Pons (tissue), 1 donor: ENCODE measurements around the gene CDC5L.
"Not testable (repeated sequence)": the region's sequence is repeated elsewhere in the genome, so short reads cannot be mapped to it uniquely, and the experiment has no call there.

ENCODE experiments used
- DNase-seq: peaks from one replicate; pipeline ENCODE4 v3.0.0-alpha.2; 2016; ENCODE audit warnings: low spot score

CDC5L gene

DNA sequence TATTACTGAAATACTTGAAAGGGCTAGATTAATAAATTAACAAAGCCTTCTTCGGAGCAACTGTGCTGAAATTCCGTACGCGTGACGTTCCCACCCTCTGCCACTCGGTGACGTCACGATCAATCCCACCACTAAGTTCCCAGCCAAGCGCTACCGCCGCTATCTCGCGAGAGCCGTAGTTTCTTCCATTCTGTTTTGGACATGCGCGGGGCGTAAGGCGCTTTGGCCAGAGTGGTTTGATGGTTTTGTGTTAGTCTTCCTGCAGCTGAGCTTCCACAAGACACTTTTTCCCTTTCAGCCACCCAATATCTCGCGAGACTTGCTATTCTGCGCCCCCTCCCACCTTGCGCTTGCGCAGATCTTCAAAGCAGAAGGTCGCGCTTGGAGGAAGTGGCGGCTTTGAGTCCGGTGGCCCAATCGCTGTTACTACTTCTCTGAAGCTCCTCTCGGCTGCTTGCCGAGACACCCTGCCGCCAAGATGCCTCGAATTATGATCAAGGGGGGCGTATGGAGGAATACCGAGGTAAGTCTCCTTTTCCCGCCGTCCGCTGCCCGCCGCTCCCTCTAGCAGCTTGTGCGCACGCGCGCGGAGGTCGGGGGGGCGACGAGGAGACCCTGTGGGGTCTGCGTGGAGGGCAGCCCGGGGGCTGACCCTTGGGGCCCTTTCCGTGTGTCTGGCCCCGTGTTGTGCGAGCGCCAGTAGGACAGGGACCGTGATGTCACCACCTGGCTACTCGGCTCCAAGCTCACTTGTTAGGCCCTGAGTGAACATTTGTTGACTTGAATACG lies at the start of gene CDC5L:
Gene CDC5L, plus strand, starts transcription at position 361 of the 789 bp plus-strand sequence. Its CDS starts 118 bp downstream, at position 479.
- peak; percentile 98 for DNase-seq

DNA sequence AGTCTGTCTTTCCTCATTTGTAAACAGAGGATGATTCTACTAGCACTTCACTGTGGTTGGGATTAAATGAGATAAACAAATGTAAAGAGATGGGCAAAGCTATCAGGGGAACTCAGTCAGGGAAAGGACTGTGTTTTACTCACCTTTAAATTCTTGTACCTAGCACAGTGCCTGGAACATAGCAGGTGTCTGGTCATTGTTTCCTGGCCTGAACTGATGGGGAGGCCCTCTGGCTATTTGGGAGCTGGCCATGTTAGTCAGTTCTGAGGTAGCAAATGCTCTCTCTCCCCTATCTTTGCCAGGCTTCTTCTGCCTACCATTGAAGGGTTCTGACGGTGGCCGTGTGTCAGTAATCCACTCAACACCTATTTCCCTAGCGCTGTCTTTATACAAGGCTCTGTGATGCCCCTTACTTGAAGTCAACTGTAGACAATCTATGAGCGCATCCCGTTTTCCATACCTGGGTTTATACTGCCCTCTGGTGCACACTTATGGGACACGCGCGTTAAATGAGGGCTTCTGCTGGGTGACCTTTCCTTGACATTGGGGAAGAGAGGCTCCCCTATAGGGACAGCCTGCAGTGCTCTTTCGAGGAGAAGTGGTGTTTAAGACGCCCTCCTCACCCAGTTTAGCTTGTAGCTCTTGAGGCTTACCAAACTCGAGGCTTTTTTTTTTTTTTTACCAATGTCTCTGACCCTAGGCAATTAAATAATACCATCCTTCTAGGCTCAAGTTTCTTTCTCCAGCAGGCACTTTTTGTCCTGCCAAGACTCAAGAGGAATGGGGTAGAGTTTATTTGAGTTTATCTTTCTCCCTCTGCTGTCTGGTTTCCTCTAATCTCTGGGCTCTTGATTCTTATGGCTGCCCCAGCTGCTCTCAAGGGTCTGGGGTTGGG lies 49.0 kb upstream of the CDC5L start:
- peak; percentile 80 for DNase-seq

GRCh38 chr6:44339301-44339700 lies 48.2 kb upstream of the CDC5L start:
- no peak for DNase-seq

DNA sequence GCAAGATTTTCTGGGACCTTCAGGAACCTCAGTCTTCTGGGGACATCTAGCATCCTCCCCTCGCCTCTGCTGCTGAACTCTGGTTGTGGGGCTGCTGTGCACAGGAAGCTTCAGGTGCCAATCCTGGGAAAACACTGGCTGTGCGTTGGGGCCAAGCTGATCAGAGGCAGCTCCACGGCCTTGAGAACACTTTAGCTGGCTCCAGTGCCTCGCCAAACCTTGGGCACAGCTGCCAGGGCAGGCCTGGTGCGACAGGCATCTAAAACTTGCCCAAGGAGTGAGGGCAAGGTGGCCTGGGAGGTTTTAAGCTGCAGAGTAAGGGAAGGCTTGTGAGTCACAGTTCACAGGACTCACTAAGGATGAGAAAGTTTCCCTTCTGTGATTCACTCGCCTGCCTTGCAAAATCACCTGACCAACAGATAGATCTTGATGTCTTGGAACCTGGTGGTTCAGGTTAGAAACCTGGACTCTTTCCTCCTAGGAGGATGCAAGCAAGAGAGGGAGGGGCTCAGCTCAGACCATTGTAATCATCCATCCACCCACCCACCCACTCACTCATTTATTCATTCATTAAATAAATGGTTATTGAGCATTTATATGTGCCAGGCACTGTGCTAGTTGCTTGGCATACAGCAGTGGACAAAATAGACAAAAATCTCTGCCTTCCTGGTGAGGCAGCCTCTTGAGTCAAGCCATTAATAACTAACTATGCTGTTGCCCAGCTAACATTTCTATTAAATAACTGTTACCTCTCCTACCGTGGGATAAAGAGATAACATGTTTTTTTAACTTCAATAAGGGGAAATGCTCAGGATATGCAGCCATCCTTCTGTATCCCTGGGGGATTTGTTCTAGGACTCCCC lies 47.5 kb upstream of the CDC5L start:
- DNase-seq, result no peak

- DNase-seq, result no peak
Observed at GRCh38 chr6:44341095-44341890, 46.2 kb upstream of the CDC5L start.

DNA sequence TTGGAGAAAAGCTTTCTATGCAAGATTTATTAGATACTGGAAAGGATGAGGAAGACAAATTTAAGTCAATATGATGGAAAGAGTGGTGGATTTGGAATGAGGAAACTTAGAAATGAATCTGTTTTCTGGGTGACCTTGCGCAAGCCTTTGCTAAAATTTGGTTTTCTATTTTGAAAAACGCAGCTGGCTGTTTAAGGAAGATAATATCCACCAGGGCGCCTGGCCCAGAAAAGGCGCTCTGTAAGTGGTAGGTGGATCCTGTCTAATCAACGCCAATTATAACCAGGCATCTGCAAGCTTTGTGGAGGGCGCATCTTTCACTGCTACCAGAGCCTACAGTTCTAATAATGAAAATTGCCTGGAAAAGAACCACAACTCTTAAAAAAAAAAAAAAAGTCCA lies 45.5 kb upstream of the CDC5L start:
- no peak for DNase-seq

DNA sequence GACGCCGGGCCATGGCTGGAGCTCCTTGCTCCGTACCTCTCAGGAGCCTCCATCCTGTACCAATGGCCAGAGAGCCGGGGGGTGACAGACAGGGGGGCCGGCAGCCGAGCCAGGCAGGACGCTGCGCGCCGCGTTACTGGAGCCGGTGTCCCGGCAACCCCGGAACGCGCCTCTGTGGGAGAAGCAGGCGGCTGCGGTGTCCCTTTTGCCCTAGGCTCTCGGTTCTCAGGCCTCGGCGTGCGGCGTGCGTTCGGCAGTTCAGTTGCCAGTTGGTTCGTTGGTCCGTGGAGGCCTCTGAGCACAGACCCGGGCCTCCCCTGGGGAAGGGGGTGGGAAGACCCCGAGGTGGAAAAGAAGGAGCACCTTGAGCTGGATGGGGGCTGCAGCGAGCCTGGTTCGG lies 45.0 kb upstream of the CDC5L start, which contains the start of gene SPATS1:
Gene SPATS1, plus strand, starts transcription at position 162 of the 400 bp plus-strand sequence. CDS start 446 bp downstream, outside the sequence.
- DNase-seq, result no peak

DNA sequence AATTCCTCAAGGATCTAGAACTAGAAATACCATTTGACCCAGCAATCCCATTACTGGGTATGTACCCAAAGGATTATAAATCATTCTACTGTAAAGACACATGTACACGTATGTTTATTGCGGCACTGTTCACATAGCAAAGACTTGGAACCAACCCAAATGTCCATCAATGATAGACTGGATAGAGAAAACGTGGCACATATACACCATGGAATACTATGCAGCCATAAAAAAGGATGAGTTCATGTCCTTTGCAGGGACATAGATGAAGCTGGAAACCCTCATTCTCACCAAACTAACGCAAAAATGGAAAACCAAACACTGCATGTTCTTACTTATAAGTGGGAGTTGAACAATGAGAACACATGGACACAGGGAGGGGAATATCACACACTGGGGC lies 40.7 kb upstream of the CDC5L start:
- not testable (repeated sequence) for DNase-seq

GRCh38 chr6:44349904-44350649 lies 37.4 kb upstream of the CDC5L start:
- no peak for DNase-seq

DNA sequence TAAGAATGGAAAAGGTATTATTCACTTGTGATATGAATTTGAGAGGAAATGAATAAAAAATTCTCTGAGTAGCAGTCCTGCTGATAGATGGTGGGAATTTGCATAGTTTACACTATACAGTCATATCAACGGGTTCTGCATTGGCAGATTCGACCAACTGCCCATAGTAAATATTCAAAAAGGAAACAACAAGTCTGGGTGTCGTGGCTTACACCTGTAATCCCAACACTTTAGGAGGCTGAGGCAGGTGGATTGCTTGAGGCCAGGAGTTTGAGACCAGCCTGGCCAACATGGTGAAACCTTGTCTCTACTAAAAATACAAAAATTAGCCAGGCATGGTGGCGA lies 36.9 kb upstream of the CDC5L start:
- not testable (repeated sequence) for DNase-seq

- no peak for DNase-seq
Observed at GRCh38 chr6:44352259-44352658, 35.2 kb upstream of the CDC5L start.

DNA sequence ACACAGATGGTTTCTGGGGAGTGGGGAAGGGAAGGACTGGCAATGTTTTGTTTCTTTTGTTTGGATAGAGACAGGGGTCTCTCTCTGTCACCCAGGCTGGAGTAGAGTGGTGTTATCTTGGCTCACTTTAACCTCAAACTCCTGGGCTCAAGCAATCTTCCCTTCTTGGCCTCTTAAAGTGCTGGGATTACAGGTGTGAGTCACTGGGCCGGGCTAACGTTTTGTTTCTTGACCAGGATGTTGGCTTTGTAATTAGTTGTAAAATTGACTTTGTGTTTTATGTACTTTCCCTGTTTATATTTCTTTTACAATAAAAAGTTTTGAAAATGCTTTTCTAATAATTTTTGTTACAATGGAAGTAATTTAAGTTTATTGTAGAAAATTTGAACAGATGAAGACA lies 34.2 kb upstream of the CDC5L start:
- DNase-seq, result no peak

DNA sequence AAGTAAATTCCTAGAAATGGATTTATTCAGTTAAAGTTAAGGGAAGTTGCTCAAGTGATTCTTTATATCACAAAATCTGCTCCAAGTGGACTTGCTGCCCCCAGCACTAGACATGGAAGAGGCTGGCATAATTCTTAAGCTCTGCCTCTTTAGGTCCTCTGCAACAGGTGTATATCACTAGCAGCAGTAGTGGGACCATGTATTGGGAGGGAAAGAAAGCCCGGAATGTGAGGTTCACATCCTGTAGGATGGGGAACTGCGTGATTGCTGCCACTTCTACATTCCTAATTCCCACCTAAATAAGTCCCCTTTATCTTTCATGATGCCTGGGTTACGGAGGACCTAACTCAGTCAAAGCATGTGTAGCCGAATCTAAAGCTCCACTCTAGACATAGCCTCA lies 31.9 kb upstream of the CDC5L start:
- DNase-seq, result no peak

- no peak for DNase-seq
Observed at GRCh38 chr6:44356487-44356886, 31.0 kb upstream of the CDC5L start.

GRCh38 chr6:44359973-44360372 lies 27.5 kb upstream of the CDC5L start:
- DNase-seq, result no peak

GRCh38 chr6:44361947-44362346 lies 25.6 kb upstream of the CDC5L start:
- DNase-seq, result no peak

- DNase-seq, result no peak
Observed at GRCh38 chr6:44363377-44363926, 24.1 kb upstream of the CDC5L start.

DNA sequence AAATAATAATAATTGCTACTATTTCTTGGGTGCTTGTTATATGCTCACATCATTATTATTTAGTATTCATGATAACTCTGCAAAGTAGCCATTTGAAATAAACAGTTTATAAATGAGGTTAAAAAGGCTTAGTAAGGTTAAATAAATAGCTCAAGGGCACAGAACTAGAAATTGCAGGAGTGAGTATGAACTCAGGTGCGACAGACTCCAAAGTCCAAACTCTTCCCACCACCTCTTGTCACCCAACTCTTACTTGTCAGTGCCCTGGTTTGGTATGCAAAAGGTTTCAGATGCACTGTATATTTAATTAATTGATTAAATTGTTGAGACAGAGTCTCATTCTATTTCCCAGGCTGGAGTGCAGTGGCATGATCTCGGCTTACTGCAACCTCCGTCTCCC lies 20.7 kb upstream of the CDC5L start:
- no peak for DNase-seq

GRCh38 chr6:44367681-44368080 lies 19.8 kb upstream of the CDC5L start:
- no peak for DNase-seq

DNA sequence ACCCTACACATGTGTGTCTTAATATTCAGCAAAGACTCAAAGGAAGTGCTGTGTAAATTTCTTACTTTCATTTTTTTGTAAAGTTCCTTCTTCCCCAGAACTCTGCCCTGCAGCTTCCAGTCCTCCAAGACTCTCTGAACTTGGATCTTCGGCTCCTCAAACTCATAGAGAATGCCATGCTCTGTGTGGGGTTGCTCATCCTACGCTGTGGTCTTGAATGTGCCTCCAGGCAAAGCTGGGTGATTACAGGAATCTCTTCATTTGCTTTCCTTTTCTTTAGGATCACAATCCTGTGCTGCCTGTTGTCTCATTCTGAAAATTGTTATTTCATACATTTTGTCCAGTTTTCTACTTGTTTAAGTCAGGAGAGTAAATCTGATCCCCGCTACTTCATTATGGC lies 14.5 kb upstream of the CDC5L start:
- no peak for DNase-seq
